ENCODE results near the gene TUBA3E.
"Not testable (repeated sequence)": the region's sequence is repeated elsewhere in the genome, so short reads cannot be mapped to it uniquely, and the experiment has no call there.

The TUBA3E gene

GRCh38 chr2:130160838-130161705 lies 37.2 kb downstream of the TUBA3E start:
- DNase-seq, result not testable (repeated sequence)

- DNase-seq, result no peak
These were observed 38.1 kb downstream of the TUBA3E start for GRCh38 chr2:130160131-130160530.

- DNase-seq, result not testable (repeated sequence)
These were observed 38.9 kb downstream of the TUBA3E start for GRCh38 chr2:130159376-130159775.

GRCh38 chr2:130158631-130159030 lies 39.6 kb downstream of the TUBA3E start:
- DNase-seq, result no peak

- not testable (repeated sequence) for DNase-seq
These were observed 40.3 kb downstream of the TUBA3E start for GRCh38 chr2:130157825-130158514.

- DNase-seq, result not testable (repeated sequence)
These were observed 40.9 kb downstream of the TUBA3E start for GRCh38 chr2:130157354-130157753.

GRCh38 chr2:130156624-130157004 lies 41.6 kb downstream of the TUBA3E start:
- DNase-seq, result no peak

GRCh38 chr2:130155956-130156623 lies 42.1 kb downstream of the TUBA3E start:
- peak; percentile 39 for DNase-seq

- no peak for DNase-seq
These were observed 43.2 kb downstream of the TUBA3E start for GRCh38 chr2:130154773-130155765.

GRCh38 chr2:130154423-130154770 lies 43.8 kb downstream of the TUBA3E start:
- DNase-seq, result not testable (repeated sequence)

- DNase-seq, result not testable (repeated sequence)
These were observed 44.4 kb downstream of the TUBA3E start for GRCh38 chr2:130153721-130154422.

GRCh38 chr2:130152816-130153595 lies 45.2 kb downstream of the TUBA3E start:
- DNase-seq, result no peak

GRCh38 chr2:130152136-130152815 lies 46.0 kb downstream of the TUBA3E start:
- not testable (repeated sequence) for DNase-seq

GRCh38 chr2:130151145-130151512 lies 47.1 kb downstream of the TUBA3E start:
- DNase-seq, result not testable (repeated sequence)

- no peak for DNase-seq
These were observed 47.8 kb downstream of the TUBA3E start for GRCh38 chr2:130150181-130151144.

- DNase-seq, result not testable (repeated sequence)
These were observed 49.7 kb downstream of the TUBA3E start for GRCh38 chr2:130148515-130148914.

GRCh38 chr2:130145006-130145414 lies 53.2 kb downstream of the TUBA3E start, which contains the start of gene CCDC74B:
Gene CCDC74B, minus strand, starts transcription at chr2:130145112. Its CDS starts 116 bp downstream, at chr2:130144996.
- DNase-seq, result not testable (repeated sequence)

GRCh38 chr2:130143266-130144039 lies 54.8 kb downstream of the TUBA3E start:
- DNase-seq, result not testable (repeated sequence)
